GM12878 (cell line): ENCODE data around the gene MED13L.

Experiments
- CTCF ChIP-seq, 3 experiments: IDR thresholded peaks in 2 of 3; conservative IDR thresholded peaks in 1 of 3; 2 replicates each; pipeline ENCODE4 v1.5.1; 2011; ENCODE audit warnings: low read depth in 3 of 3, low read length in 3 of 3, mild to moderate bottlenecking in 3 of 3, control low read depth in 2 of 3, moderate library complexity in 2 of 3, inconsistent platforms in 1 of 3, mixed read lengths in 1 of 3; ENCODE audit not compliant: control insufficient read depth in 2 of 3, insufficient read depth in 1 of 3; ENCODE audit errors: extremely low read depth in 1 of 3
- EZH2 ChIP-seq: IDR thresholded peaks from 2 replicates; pipeline ENCODE4 v1.6.1; 2012; ENCODE audit warnings: low read depth, mild to moderate bottlenecking, control low read depth, inconsistent platforms, low read length, borderline replicate concordance; ENCODE audit not compliant: control insufficient read depth
- KDM1A ChIP-seq: fragments of 200-600 bp; sonication (generic); IDR thresholded peaks from 2 replicates; pipeline ENCODE4 v1.6.1; 2016; ENCODE audit warnings: borderline replicate concordance
- MAX ChIP-seq: IDR thresholded peaks from 2 replicates; pipeline ENCODE4 v1.6.1; 2012; ENCODE audit warnings: low read depth, low read length, improper control_type of control experiment
- MEF2A ChIP-seq: IDR thresholded peaks from 2 replicates; pipeline ENCODE4 v1.6.1; 2011; ENCODE audit warnings: low read depth, mild to moderate bottlenecking, low read length, moderate library complexity; ENCODE audit not compliant: insufficient read depth
- POLR2AphosphoS5 ChIP-seq: IDR thresholded peaks from 2 replicates; pipeline ENCODE4 v1.6.1; 2011; ENCODE audit warnings: mild to moderate bottlenecking, low read length, inconsistent platforms
- RAD21 ChIP-seq: IDR thresholded peaks from 2 replicates; pipeline ENCODE4 v1.6.1; 2011; ENCODE audit warnings: mild to moderate bottlenecking, low read depth, low read length, moderate library complexity; ENCODE audit not compliant: insufficient read depth
- ZNF274 ChIP-seq: IDR thresholded peaks from one replicate; pipeline ENCODE4 v1.8.0; 2011; ENCODE audit not compliant: insufficient read length, insufficient read depth

- no peak for TF ChIP-seq KDM1A
- no peak for TF ChIP-seq ZNF274
- no peak for TF ChIP-seq POLR2AphosphoS5
- TF ChIP-seq EZH2 = no peak
- TF ChIP-seq CTCF (IDR thresholded peaks at IDR 0.05 in 2 of 3, conservative IDR thresholded peaks at IDR 0.05 in 1 of 3; ENCODE audit: control insufficient read depth in 2 of 3, extremely low read depth in 1 of 3, insufficient read depth in 1 of 3, low read depth in 3 of 3, low read length in 3 of 3) = no peak
- TF ChIP-seq RAD21 = no peak
- TF ChIP-seq MAX = no peak
- TF ChIP-seq MEF2A = no peak
These were observed 634 bp downstream of the MED13L start for GRCh38 chr12:116276652-116277466.
